Measurements from ENCODE around the gene UBTF. TPM values are rescaled to one million over a fixed set of nuclear protein-coding genes. Genes with fewer than 3 reads are reported as not detected.

Gene UBTF
- polyA plus RNA-seq, 2 of the 4 experiments (the other 2 are of a cell fraction), result 39.8 to 76.2 TPM

DNA sequence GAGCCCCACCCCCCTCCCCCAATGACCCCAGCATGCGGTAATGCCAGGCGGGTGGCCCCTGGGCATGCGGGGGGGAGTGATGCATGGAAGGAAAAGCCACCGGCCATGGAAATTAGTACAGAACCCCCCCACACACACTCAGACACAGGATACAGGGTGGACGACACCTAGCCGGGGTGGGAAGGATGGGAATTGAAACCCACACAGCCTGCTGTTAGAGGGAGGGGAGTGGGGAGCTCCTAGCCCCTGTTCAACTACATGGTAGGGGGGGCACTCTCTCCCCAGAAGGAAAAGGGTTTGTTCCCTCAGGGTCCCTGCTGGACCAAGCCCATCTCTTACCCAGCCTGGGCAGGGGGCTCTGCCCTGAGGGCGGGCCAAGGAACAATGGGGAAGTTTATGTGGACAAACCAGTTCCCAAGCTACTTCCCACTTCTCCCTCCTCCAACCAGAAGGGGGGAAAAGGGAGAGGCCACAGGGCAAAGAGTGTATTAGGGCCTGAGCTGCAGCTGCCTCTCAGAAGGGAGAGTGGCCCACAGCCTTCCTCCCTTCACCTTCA is 27.5 kb downstream of the UBTF start:
- TF ChIP-seq EP300 (IDR thresholded peaks at IDR 0.05) (no peak), MAZ (IDR thresholded peaks at IDR 0.05; ENCODE audit: borderline replicate concordance, low read depth, low read length) (no peak), NR3C1 (IDR thresholded peaks at IDR 0.05) (no peak), ZSCAN20 (CRISPR knock-in tag; IDR thresholded peaks at IDR 0.05) (no peak), RCOR1 (IDR thresholded peaks at IDR 0.05; ENCODE audit: low read depth, low read length) (no peak), RARB (CRISPR knock-in tag; IDR thresholded peaks at IDR 0.05) (0 out of 2 replicates have a peak, but pooled peaks have one; percentile 54), MAFK (IDR thresholded peaks at IDR 0.05; ENCODE audit: partially characterized antibody) (no peak), EHF (CRISPR knock-in tag; IDR thresholded peaks at IDR 0.05) (no peak), CBX2 (IDR thresholded peaks at IDR 0.05; ENCODE audit: borderline replicate concordance, low read depth) (no peak), POLR2A (IDR thresholded peaks at IDR 0.05; ENCODE audit: low read length) (no peak), CEBPB (IDR thresholded peaks at IDR 0.05) (no peak), CHD2 (IDR thresholded peaks at IDR 0.05; ENCODE audit: low read length, partially characterized antibody) (no peak), NFE2L2 (conservative IDR thresholded peaks at IDR 0.05; ENCODE audit: low read length) (no peak)
- TF ChIP-seq, protein P1, sequence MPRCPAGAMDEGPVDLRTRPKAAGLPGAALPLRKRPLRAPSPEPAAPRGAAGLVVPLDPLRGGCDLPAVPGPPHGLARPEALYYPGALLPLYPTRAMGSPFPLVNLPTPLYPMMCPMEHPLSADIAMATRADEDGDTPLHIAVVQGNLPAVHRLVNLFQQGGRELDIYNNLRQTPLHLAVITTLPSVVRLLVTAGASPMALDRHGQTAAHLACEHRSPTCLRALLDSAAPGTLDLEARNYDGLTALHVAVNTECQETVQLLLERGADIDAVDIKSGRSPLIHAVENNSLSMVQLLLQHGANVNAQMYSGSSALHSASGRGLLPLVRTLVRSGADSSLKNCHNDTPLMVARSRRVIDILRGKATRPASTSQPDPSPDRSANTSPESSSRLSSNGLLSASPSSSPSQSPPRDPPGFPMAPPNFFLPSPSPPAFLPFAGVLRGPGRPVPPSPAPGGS (IDR thresholded peaks at IDR 0.05), result 0 out of 3 replicates have a peak, but pooled peaks have one; percentile 12
- TF ChIP-seq, protein P2, sequence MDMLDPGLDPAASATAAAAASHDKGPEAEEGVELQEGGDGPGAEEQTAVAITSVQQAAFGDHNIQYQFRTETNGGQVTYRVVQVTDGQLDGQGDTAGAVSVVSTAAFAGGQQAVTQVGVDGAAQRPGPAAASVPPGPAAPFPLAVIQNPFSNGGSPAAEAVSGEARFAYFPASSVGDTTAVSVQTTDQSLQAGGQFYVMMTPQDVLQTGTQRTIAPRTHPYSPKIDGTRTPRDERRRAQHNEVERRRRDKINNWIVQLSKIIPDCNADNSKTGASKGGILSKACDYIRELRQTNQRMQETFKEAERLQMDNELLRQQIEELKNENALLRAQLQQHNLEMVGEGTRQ (IDR thresholded peaks at IDR 0.05), result no peak
- TF ChIP-seq, protein P3, sequence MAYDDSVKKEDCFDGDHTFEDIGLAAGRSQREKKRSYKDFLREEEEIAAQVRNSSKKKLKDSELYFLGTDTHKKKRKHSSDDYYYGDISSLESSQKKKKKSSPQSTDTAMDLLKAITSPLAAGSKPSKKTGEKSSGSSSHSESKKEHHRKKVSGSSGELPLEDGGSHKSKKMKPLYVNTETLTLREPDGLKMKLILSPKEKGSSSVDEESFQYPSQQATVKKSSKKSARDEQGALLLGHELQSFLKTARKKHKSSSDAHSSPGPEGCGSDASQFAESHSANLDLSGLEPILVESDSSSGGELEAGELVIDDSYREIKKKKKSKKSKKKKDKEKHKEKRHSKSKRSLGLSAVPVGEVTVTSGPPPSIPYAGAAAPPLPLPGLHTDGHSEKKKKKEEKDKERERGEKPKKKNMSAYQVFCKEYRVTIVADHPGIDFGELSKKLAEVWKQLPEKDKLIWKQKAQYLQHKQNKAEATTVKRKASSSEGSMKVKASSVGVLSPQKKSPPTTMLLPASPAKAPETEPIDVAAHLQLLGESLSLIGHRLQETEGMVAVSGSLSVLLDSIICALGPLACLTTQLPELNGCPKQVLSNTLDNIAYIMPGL (CRISPR knock-in tag; IDR thresholded peaks at IDR 0.05; ENCODE audit: borderline replicate concordance), result no peak
- H3K4me3 ChIP-seq, result no peak overlapping the region
- peak overlapping the region in 1 of 2 experiments; percentile 9; a peak in 1 of 6 replicates for H3K27ac ChIP-seq
- CTCF ChIA-PET, result interaction anchor here (0.5 to 7.8 kb wide), 3 partner anchors 20 to 57 kb away, joined by 3 to 61 read pairs (median 4); no protein-coding TSS in a partner anchor
- POLR2A ChIA-PET, result interaction anchor here (1.4 kb wide), 1 partner anchor 18 kb away, joined by 4 read pairs; no protein-coding TSS in a partner anchor
- no peak for FAIRE-seq
- peak in 1 of 2 experiments; percentile 16; a peak in 3 of 6 replicates for ATAC-seq
- no peaks in the 10 kb centered on the region for H3K9me3 ChIP-seq
- H3K4me1 ChIP-seq, result peaks cover 13% of the 10 kb centered on the region
- WGBS (ENCODE audit: missing lambda C conversion rate), result 92% methylated on average over 7 of the region's 7 CpGs
- no peak for DNase-seq (ENCODE audit: low read depth in 1 of 2, low spot score in 1 of 2)
- no peak overlapping the region for H3K4me2 ChIP-seq

DNA sequence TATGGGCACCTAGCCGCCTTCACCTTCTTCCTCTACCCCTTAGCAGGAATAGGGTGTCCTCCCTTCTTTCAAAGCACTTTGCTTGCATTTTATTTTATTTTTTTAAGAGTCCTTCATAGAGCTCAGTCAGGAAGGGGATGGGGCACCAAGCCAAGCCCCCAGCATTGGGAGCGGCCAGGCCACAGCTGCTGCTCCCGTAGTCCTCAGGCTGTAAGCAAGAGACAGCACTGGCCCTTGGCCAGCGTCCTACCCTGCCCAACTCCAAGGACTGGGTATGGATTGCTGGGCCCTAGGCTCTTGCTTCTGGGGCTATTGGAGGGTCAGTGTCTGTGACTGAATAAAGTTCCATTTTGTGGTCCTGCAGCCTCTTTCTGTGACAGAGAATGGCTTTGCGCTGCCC is 28.1 kb downstream of the UBTF start:
- CTCF ChIA-PET, result interaction anchor here (1.1 to 7.8 kb wide), 5 partner anchors 19 to 154 kb away, joined by 3 to 61 read pairs (median 7); no protein-coding TSS in a partner anchor
- POLR2A ChIA-PET, result interaction anchor here (0.6 to 1.4 kb wide), 3 partner anchors 16 to 80 kb away, joined by 3 to 6 read pairs (median 4); no protein-coding TSS in a partner anchor
- FAIRE-seq, result no peak

DNA sequence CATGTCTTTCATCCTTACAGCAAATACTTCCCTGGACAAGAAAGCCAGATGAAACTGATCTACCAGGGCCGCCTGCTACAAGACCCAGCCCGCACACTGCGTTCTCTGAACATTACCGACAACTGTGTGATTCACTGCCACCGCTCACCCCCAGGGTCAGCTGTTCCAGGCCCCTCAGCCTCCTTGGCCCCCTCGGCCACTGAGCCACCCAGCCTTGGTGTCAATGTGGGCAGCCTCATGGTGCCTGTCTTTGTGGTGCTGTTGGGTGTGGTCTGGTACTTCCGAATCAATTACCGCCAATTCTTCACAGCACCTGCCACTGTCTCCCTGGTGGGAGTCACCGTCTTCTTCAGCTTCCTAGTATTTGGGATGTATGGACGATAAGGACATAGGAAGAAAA is 29.0 kb downstream of the UBTF start:
- no peak overlapping the region for H3K4me2 ChIP-seq
- peaks cover 14% of the 10 kb centered on the region for H3K4me1 ChIP-seq
- 0 out of 2 replicates have a peak, but pooled peaks have one; percentile 29 for TF ChIP-seq TFCP2L1 (CRISPR knock-in tag; IDR thresholded peaks at IDR 0.05)
- no peak for TF ChIP-seq POLR2AphosphoS2 (conservative IDR thresholded peaks at IDR 0.05; ENCODE audit: low read length)
- H3K27ac ChIP-seq, result no peak overlapping the region
- ChIA-PET POLR2A (interaction anchor here (1.1 kb wide), 1 partner anchor 79 kb away, joined by 3 read pairs; no protein-coding TSS in a partner anchor), CTCF (interaction anchor here (1.1 to 2.1 kb wide), 5 partner anchors 20 to 160 kb away, joined by 3 to 10 read pairs (median 4); no protein-coding TSS in a partner anchor)
- no peaks in the 10 kb centered on the region for H3K9me3 ChIP-seq
- WGBS (ENCODE audit: missing lambda C conversion rate), result 97% methylated on average over 10 of the region's 10 CpGs
- FAIRE-seq, result no peak
- no peak overlapping the region for H3K4me3 ChIP-seq
- ATAC-seq, result no peak
- DNase-seq (ENCODE audit: low read depth in 1 of 2, low spot score in 1 of 2), result no peak

More for the DNA sequence above, 28.1 kb downstream of the UBTF start:
- Histone ChIP-seq H3K4me1 (peaks cover 11% of the 10 kb centered on the region), H3K9me3 (no peaks in the 10 kb centered on the region), H3K4me3 (no peak overlapping the region), H3K27ac (no peak overlapping the region), H3K4me2 (no peak overlapping the region)
- WGBS (ENCODE audit: missing lambda C conversion rate), result 95% methylated on average over 5 of the region's 5 CpGs
- TF ChIP-seq EP300 (IDR thresholded peaks at IDR 0.05) (no peak), TFCP2L1 (CRISPR knock-in tag; IDR thresholded peaks at IDR 0.05) (no peak), JUNB (IDR thresholded peaks at IDR 0.05) (no peak), GATA3 (IDR thresholded peaks at IDR 0.05; ENCODE audit: borderline replicate concordance) (no peak)
- ATAC-seq (no peak), DNase-seq (ENCODE audit: low read depth in 1 of 2, low spot score in 1 of 2) (no peak)
